GM23248 (cell line): Measurements from ENCODE around the gene HPS5. TPM values are rescaled to one million over a fixed set of nuclear protein-coding genes. Genes with fewer than 3 reads are reported as not detected.
A peak's percentile ranks its signal among the peaks of the same experiment; 100 is the strongest.
"Not testable (repeated sequence)": the region's sequence is repeated elsewhere in the genome, so short reads cannot be mapped to it uniquely, and the experiment has no call there.

Experiments
- DNase-seq: peaks from one replicate; pipeline ENCODE4 v3.0.0-alpha.2; 2015
- H2AFZ ChIP-seq: fragments of 200-600 bp; sonication (generic); 2 replicates; pipeline ENCODE4 v1.6.1; 2016; ENCODE audit warnings: antibody characterized with exemption
- H3F3A ChIP-seq: fragments of 200-600 bp; sonication (generic); 2 replicates; pipeline ENCODE4 v1.6.1; 2016; ENCODE audit warnings: mild to moderate bottlenecking, antibody characterized with exemption, mixed run types; ENCODE audit not compliant: insufficient read depth
- H3K27ac ChIP-seq: fragments of 200-600 bp; sonication (generic); 2 replicates; pipeline ENCODE4 v1.5.1; 2016; ENCODE audit warnings: mild to moderate bottlenecking
- H3K27me3 ChIP-seq: fragments of 200-600 bp; sonication (generic); replicated peaks from 2 replicates; pipeline ENCODE4 v1.6.1; 2016; ENCODE audit warnings: mild to moderate bottlenecking; ENCODE audit not compliant: insufficient read depth
- H3K36me3 ChIP-seq: fragments of 200-600 bp; sonication (generic); 2 replicates; pipeline ENCODE4 v1.6.1; 2016; ENCODE audit warnings: low read depth, mild to moderate bottlenecking
- H3K4me1 ChIP-seq: fragments of 200-600 bp; sonication (generic); 2 replicates; pipeline ENCODE4 v1.6.1; 2016; ENCODE audit warnings: mild to moderate bottlenecking; ENCODE audit not compliant: insufficient read depth
- H3K4me2 ChIP-seq: fragments of 200-600 bp; sonication (generic); one replicate; pipeline ENCODE4 v1.6.1; 2016; ENCODE audit warnings: mild to moderate bottlenecking; ENCODE audit not compliant: unreplicated experiment
- H3K4me3 ChIP-seq: fragments of 200-600 bp; sonication (generic); 2 replicates; pipeline ENCODE4 v1.5.1; 2016; ENCODE audit warnings: mild to moderate bottlenecking
- H3K79me2 ChIP-seq: fragments of 200-600 bp; sonication (generic); 2 replicates; pipeline ENCODE4 v1.6.1; 2016; ENCODE audit warnings: mild to moderate bottlenecking; ENCODE audit not compliant: insufficient read depth
- H3K9ac ChIP-seq: fragments of 200-600 bp; sonication (generic); 2 replicates; pipeline ENCODE4 v1.6.1; 2016; ENCODE audit warnings: mild to moderate bottlenecking
- H3K9me2 ChIP-seq: fragments of 200-600 bp; sonication (generic); 2 replicates; pipeline ENCODE4 v1.6.1; 2016; ENCODE audit warnings: mixed run types, mild to moderate bottlenecking, moderate library complexity; ENCODE audit not compliant: insufficient read depth
- H3K9me3 ChIP-seq: fragments of 200-600 bp; sonication (generic); one replicate; pipeline ENCODE4 v1.6.1; 2017; ENCODE audit warnings: low read depth
- H4K20me1 ChIP-seq: fragments of 200-600 bp; sonication (generic); 2 replicates; pipeline ENCODE4 v1.6.0; 2016; ENCODE audit not compliant: insufficient read depth
- EZH2 ChIP-seq: fragments of 200-600 bp; sonication (generic); IDR thresholded peaks from 2 replicates; pipeline ENCODE4 v1.6.1; 2018; ENCODE audit warnings: antibody characterized with exemption, mild to moderate bottlenecking; ENCODE audit not compliant: insufficient read depth, poor library complexity, severe bottlenecking
- EZH2phosphoT487 ChIP-seq: fragments of 200-600 bp; sonication (generic); IDR thresholded peaks from 2 replicates; pipeline ENCODE4 v1.6.1; 2018; ENCODE audit warnings: antibody characterized with exemption, moderate library complexity, mild to moderate bottlenecking, low read depth; ENCODE audit not compliant: insufficient read depth
- WGBS, 2 experiments: methylation state at CpG; one replicate each; pipeline ENCODE4 v1.1.6; 2015 to 2017; ENCODE audit warnings: low lambda C conversion rate in 2 of 2, low coverage in 1 of 2; ENCODE audit errors: missing lambda C conversion rate in 2 of 2; 5-methylcytosine and 5-hydroxymethylcytosine counted together
- in situ Hi-C: fragments of 300-500 bp; cut with MboI; formaldehyde crosslinking; loops from 2 replicates; pipeline ENCODE4 v1.15.0; 2020
- polyA plus RNA-seq: library from polyadenylated mRNA; unstranded; fragments of >200 nt; fragmentation: Nextera tagmentation; extraction: Ambion mirVana; gene quantifications from 2 replicates; pipeline ENCODE4 v1.2.1, GENCODE V29; 2016
- total RNA-seq: library from RNA; depleted of rRNA; stranded (reverse); fragments of >200 nt; shearing (Covaris generic); gene quantifications from 2 replicates; pipeline ENCODE4 v1.2.3, GENCODE V29; 2014

The HPS5 gene
- total and polyA plus RNA-seq, 2 experiments from 2014 or later = 20.2 to 34.9 TPM

GRCh38 chr11:18329196-18329870, 7.4 kb upstream of the HPS5 start:
- Histone ChIP-seq H4K20me1 (no peaks in the 10 kb centered on the region), H3K4me3 (no peak overlapping the region), H3K4me2 (no peak overlapping the region), H3K27ac (no peak overlapping the region), H3K9me3 (no peaks in the 10 kb centered on the region), H3K9ac (no peak overlapping the region), H3F3A (no peaks in the 10 kb centered on the region), H3K9me2 (no peaks in the 10 kb centered on the region), H3K36me3 (peaks cover 32% of the 10 kb centered on the region), H3K79me2 (peaks cover 100% of the 10 kb centered on the region), H3K4me1 (peaks cover 18% of the 10 kb centered on the region), H2AFZ (no peak overlapping the region), H3K27me3 (no peaks in the 10 kb centered on the region)
- TF ChIP-seq EZH2 (no peak), EZH2phosphoT487 (no peak)
- WGBS, 2 experiments = 74 to 76% methylated on average over 5 of the region's 5 CpGs
- in situ Hi-C loops = loop anchor here (10.0 kb wide), 1 partner anchor 55 kb away; no protein-coding TSS in a partner anchor
- no peak for DNase-seq

DNA sequence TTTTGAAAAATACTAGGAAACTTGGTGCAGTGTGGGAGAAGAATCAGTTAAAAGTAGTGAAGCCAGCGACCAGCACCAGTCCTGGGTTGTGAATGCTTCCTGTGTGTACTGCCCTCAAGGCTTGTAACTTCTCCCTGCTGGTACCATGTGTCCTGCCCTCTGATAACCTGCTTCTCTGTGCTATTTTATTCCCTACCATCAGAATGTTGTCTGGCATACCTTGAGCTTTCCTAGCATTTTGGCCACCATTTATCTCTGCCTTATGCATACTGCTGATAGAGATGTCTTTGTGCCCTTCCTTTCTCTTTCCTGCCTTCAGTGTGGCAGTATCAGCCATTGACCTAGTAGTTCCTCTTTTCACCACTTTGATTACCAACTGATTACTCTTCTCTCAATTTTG, 2.4 kb upstream of the HPS5 start:
- in situ Hi-C loops = loop anchor here (10.0 kb wide), 1 partner anchor 60 kb away; no protein-coding TSS in a partner anchor
- H3K9ac ChIP-seq = peak overlapping the region; percentile 91; the same call in 1 of the 2 replicates
- no peaks in the 10 kb centered on the region for H4K20me1 ChIP-seq
- no peaks in the 10 kb centered on the region for H3K9me3 ChIP-seq
- no peak for DNase-seq
- H3K4me2 ChIP-seq = peak overlapping the region; percentile 93
- H3K9me2 ChIP-seq = no peaks in the 10 kb centered on the region
- peaks cover 43% of the 10 kb centered on the region for H3K4me1 ChIP-seq
- TF ChIP-seq EZH2 (no peak), EZH2phosphoT487 (no peak)
- no peaks in the 10 kb centered on the region for H3K27me3 ChIP-seq
- H2AFZ ChIP-seq = no peak overlapping the region
- H3K79me2 ChIP-seq = peaks cover 91% of the 10 kb centered on the region
- peak overlapping the region; percentile 91 for H3K4me3 ChIP-seq
- no peak overlapping the region for H3K27ac ChIP-seq
- H3K36me3 ChIP-seq = peaks cover 13% of the 10 kb centered on the region; the same call in 1 of the 2 replicates
- peaks cover 16% of the 10 kb centered on the region for H3F3A ChIP-seq
- WGBS, 2 experiments = 68 to 72% methylated on average over 1 of the region's 1 CpG

- Histone ChIP-seq H3K79me2 (peaks cover 91% of the 10 kb centered on the region), H3K9ac (peak overlapping the region; percentile 91), H3F3A (peaks cover 16% of the 10 kb centered on the region), H3K4me1 (peaks cover 39% of the 10 kb centered on the region), H3K4me2 (peak overlapping the region; percentile 93), H3K36me3 (peaks cover 13% of the 10 kb centered on the region; the same call in 1 of the 2 replicates), H3K4me3 (peak overlapping the region; percentile 91)
- not testable (repeated sequence) for H3K9me3 ChIP-seq, H3K9me2 ChIP-seq, DNase-seq, H3K27me3 ChIP-seq, H4K20me1 ChIP-seq, H2AFZ ChIP-seq, H3K27ac ChIP-seq
- 83 to 84% methylated on average over 11 of the region's 11 CpGs for WGBS, 2 experiments
- in situ Hi-C loops = loop anchor here (10.0 kb wide), 1 partner anchor 61 kb away; no protein-coding TSS in a partner anchor
Observed at GRCh38 chr11:18323881-18324280, 1.9 kb upstream of the HPS5 start.

- Histone ChIP-seq H3K9ac (peak overlapping the region; percentile 91), H3K9me3 (no peaks in the 10 kb centered on the region), H2AFZ (no peak overlapping the region), H4K20me1 (no peaks in the 10 kb centered on the region), H3K27me3 (no peaks in the 10 kb centered on the region), H3F3A (peaks cover 16% of the 10 kb centered on the region), H3K9me2 (no peaks in the 10 kb centered on the region), H3K4me3 (peak overlapping the region; percentile 91), H3K36me3 (peaks cover 13% of the 10 kb centered on the region; the same call in 1 of the 2 replicates), H3K79me2 (peaks cover 91% of the 10 kb centered on the region), H3K27ac (no peak overlapping the region; the same call in 1 of the 2 replicates), H3K4me1 (peaks cover 37% of the 10 kb centered on the region), H3K4me2 (peak overlapping the region; percentile 93)
- 3 to 5% methylated on average over 18 of the region's 18 CpGs for WGBS, 2 experiments
- no peak for TF ChIP-seq EZH2phosphoT487
- TF ChIP-seq EZH2 = no peak
- in situ Hi-C loops = loop anchor here (10.0 kb wide), 1 partner anchor 62 kb away; no protein-coding TSS in a partner anchor
- DNase-seq = peak; percentile 28
Observed at GRCh38 chr11:18322818-18323570, 1.1 kb upstream of the HPS5 start.
